Neutrophil (primary cell): ENCODE data around the gene PIP4K2B.

Experiments
- H3K27ac ChIP-seq: fragments of 200-600 bp; sonication (generic); 2 replicates; pipeline ENCODE4 v1.5.1; 2016; ENCODE audit warnings: mild to moderate bottlenecking, moderate library complexity
- H3K27me3 ChIP-seq: fragments of 200-600 bp; sonication (generic); 2 replicates; pipeline ENCODE4 v1.6.0; 2016; ENCODE audit warnings: mild to moderate bottlenecking
- H3K36me3 ChIP-seq: fragments of 200-600 bp; sonication (generic); 2 replicates; pipeline ENCODE4 v1.5.1; 2017
- H3K4me1 ChIP-seq, 2 experiments: fragments of 200-600 bp in 1 of 2; sonication (generic) in 1 of 2; 1 replicate in 1 of 2; 2 replicates in 1 of 2; pipeline versions ENCODE4 v1.5.1 to v1.6.1; 2013 to 2016; ENCODE audit warnings: low read depth in 1 of 2, low read length in 1 of 2, mild to moderate bottlenecking in 1 of 2, moderate library complexity in 1 of 2; ENCODE audit not compliant: control insufficient read depth in 1 of 2, insufficient read depth in 1 of 2
- H3K4me3 ChIP-seq, 2 experiments: fragments of 200-600 bp in 1 of 2; sonication (generic) in 1 of 2; 1 replicate in 1 of 2; 2 replicates in 1 of 2; pipeline ENCODE4 v1.5.1; 2013 to 2016; ENCODE audit warnings: low read depth in 1 of 2, low read length in 1 of 2, mild to moderate bottlenecking in 1 of 2, moderate library complexity in 1 of 2
- H3K9me3 ChIP-seq: fragments of 200-600 bp; sonication (generic); 2 replicates; pipeline ENCODE4 v1.5.1; 2016
- CTCF ChIP-seq: fragments of 200-600 bp; sonication (generic); IDR thresholded peaks from 2 replicates; pipeline ENCODE4 v1.5.1; 2016; ENCODE audit warnings: antibody characterized with exemption

The PIP4K2B gene

GRCh38 chr17:38738007-38738662 is 61.2 kb downstream of the PIP4K2B start:
- H3K9me3 ChIP-seq, result no peaks in the 10 kb centered on the region
- no peak overlapping the region for H3K4me3 ChIP-seq
- H3K27me3 ChIP-seq, result peaks cover 66% of the 10 kb centered on the region
- H3K27ac ChIP-seq, result no peak overlapping the region
- no peaks in the 10 kb centered on the region for H3K4me1 ChIP-seq
- H3K36me3 ChIP-seq, result no peaks in the 10 kb centered on the region
- TF ChIP-seq CTCF, result no peak

DNA sequence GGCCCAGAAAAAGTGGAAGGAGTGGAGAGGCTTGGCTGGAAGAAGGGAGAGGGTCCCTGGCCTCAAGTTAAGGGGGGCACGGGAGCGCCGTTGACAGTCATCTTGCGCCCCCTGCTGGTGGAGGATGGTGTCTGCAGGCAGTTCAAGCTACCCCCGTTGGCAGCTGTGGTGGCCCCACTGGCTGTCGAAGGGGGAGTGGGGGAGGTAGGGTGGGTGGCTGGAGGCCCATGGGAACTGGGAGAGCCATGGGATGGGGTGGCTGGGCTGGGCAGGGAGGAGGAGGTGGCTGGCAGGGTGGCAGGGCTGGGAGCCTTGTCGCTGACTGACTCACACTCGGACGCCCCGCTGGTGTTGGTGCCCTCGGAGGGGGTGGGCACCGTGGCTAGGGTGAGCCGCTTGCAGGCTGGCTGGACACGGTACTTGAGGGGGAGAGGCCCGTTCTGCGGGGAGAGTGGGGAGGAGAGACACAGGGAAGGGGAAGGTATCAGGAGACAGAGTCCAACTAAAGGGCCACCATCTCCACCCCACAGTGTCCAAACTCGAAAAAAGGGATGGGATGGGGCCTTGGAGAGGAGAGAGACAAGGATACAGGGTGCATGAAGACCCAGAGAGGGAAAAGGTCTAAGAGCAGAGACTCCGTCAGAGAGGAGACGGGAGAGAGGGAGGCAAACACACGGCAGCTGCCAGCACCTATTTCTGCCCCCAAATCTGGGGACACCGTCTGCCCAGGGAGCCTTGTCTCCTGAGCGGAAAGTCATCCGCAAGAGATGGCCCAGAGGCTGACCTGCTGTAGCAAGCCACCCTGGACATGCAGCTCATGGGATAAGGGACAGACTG is 64.0 kb downstream of the PIP4K2B start:
- TF ChIP-seq CTCF, result peak; percentile 96
- Histone ChIP-seq H3K27ac (no peak overlapping the region), H3K36me3 (no peaks in the 10 kb centered on the region), H3K9me3 (no peaks in the 10 kb centered on the region), H3K4me1 (peaks cover 6 to 9% of the 10 kb centered on the region in 2 experiments), H3K27me3 (peaks cover 50% of the 10 kb centered on the region), H3K4me3 (no peak overlapping the region)

GRCh38 chr17:38733982-38734973 is 65.1 kb downstream of the PIP4K2B start:
- TF ChIP-seq CTCF, result no peak
- H3K27ac ChIP-seq, result no peak overlapping the region
- H3K4me3 ChIP-seq, result no peak overlapping the region
- H3K4me1 ChIP-seq, result peaks cover 14 to 16% of the 10 kb centered on the region in 2 experiments
- peaks cover 40% of the 10 kb centered on the region for H3K27me3 ChIP-seq
- no peaks in the 10 kb centered on the region for H3K9me3 ChIP-seq
- H3K36me3 ChIP-seq, result no peaks in the 10 kb centered on the region

GRCh38 chr17:38733282-38733981 is 65.9 kb downstream of the PIP4K2B start:
- Histone ChIP-seq H3K27me3 (peaks cover 32% of the 10 kb centered on the region), H3K4me1 (peaks cover 22 to 24% of the 10 kb centered on the region in 2 experiments), H3K4me3 (no peak overlapping the region), H3K9me3 (no peaks in the 10 kb centered on the region), H3K36me3 (no peaks in the 10 kb centered on the region), H3K27ac (no peak overlapping the region)
- no peak for TF ChIP-seq CTCF
